H1 (cell line): Measurements from ENCODE around the gene ENAH. TPM values are rescaled to one million over a fixed set of nuclear protein-coding genes. Genes with fewer than 3 reads are reported as not detected.

Source experiments
- CTCF ChIA-PET: fragments of 300-600 bp; sonication (Branson Sonifier 250); formaldehyde crosslinking; loops from one replicate; lab custom pipeline; 2021; ENCODE audit not compliant: partially characterized antibody; lab: Charles Lee
- POLR2A ChIA-PET: fragments of 300-600 bp; sonication (Branson Sonifier 250); formaldehyde crosslinking; loops from one replicate; lab custom pipeline; 2021; ENCODE audit warnings: inconsistent platforms; ENCODE audit not compliant: partially characterized antibody; lab: Charles Lee
- DNase-seq, 2 experiments: peaks; one replicate each; pipeline versions ENCODE4 v3.0.0 to v3.0.0-alpha.2; 2010 to 2022; ENCODE audit warnings: low spot score in 2 of 2, low read depth in 1 of 2, mixed read lengths in 1 of 2
- FAIRE-seq: peaks from 2 replicates; lab custom pipeline; 2011; peaks lifted over from hg19 to GRCh38; lab: Jason Lieb, UNC
- H2AFZ ChIP-seq: 2 replicates; pipeline ENCODE4 v1.8.1; 2012; ENCODE audit warnings: low read length, inconsistent platforms
- H2AK5ac ChIP-seq: 2 replicates; pipeline ENCODE4 v1.6.1; 2013; ENCODE audit warnings: low read depth, low read length
- H2BK120ac ChIP-seq: replicated peaks from 2 replicates; pipeline ENCODE3; 2013; ENCODE audit warnings: low read depth, low read length, inconsistent platforms
- H2BK12ac ChIP-seq: 2 replicates; pipeline ENCODE4 v1.6.1; 2013; ENCODE audit warnings: low read depth, low read length
- H2BK15ac ChIP-seq: 2 replicates; pipeline ENCODE4 v1.6.1; 2013; ENCODE audit warnings: low read length
- H2BK20ac ChIP-seq: 2 replicates; pipeline ENCODE4 v1.6.1; 2013; ENCODE audit warnings: low read length
- H2BK5ac ChIP-seq: 2 replicates; pipeline ENCODE4 v1.6.1; 2013; ENCODE audit warnings: low read depth, low read length
- H3K14ac ChIP-seq: 2 replicates; pipeline ENCODE4 v1.6.1; 2013; ENCODE audit warnings: inconsistent platforms; ENCODE audit not compliant: insufficient read length
- H3K18ac ChIP-seq: 2 replicates; pipeline ENCODE4 v1.6.1; 2013; ENCODE audit warnings: low read length; ENCODE audit errors: extremely low read depth
- H3K23ac ChIP-seq: 2 replicates; pipeline ENCODE4 v1.6.1; 2013; ENCODE audit warnings: inconsistent platforms; ENCODE audit not compliant: insufficient read length
- H3K23me2 ChIP-seq: 2 replicates; pipeline ENCODE4 v1.6.1; 2013; ENCODE audit warnings: low read depth, low read length
- H3K27ac ChIP-seq: 2 replicates; pipeline ENCODE4 v1.6.1; 2011; ENCODE audit warnings: low read depth, low read length, inconsistent platforms
- H3K27me3 ChIP-seq, 4 experiments: replicated peaks in 1 of 4; 1 replicate in 1 of 4; 2 replicates in 3 of 4; pipeline versions ENCODE4 v1.6.1 to v1.8.1; 2011 to 2013; ENCODE audit warnings: low read length in 3 of 4, mild to moderate bottlenecking in 3 of 4, inconsistent platforms in 2 of 4, mixed read lengths in 2 of 4, moderate library complexity in 1 of 4; ENCODE audit not compliant: control insufficient read depth in 3 of 4, insufficient read depth in 3 of 4; ENCODE audit errors: extremely low read depth in 1 of 4
- H3K36me3 ChIP-seq, 4 experiments: 2 replicates each; pipeline versions ENCODE4 v1.6.1 to v1.8.1; 2011 to 2013; ENCODE audit warnings: mild to moderate bottlenecking in 4 of 4, low read length in 3 of 4, moderate library complexity in 2 of 4, control low read depth in 1 of 4, inconsistent platforms in 1 of 4; ENCODE audit not compliant: insufficient read depth in 4 of 4, control insufficient read depth in 2 of 4
- H3K4ac ChIP-seq: replicated peaks from 2 replicates; pipeline ENCODE3; 2013; ENCODE audit warnings: low read length, low read depth, mixed read lengths, inconsistent platforms; ENCODE audit not compliant: insufficient read length
- H3K4me1 ChIP-seq, 4 experiments: replicated peaks in 1 of 4; 1 replicate in 1 of 4; 2 replicates in 3 of 4; pipeline versions ENCODE4 v1.6.1 to v1.8.1; 2011 to 2013; ENCODE audit warnings: low read length in 3 of 4, inconsistent platforms in 2 of 4, mixed read lengths in 1 of 4; ENCODE audit not compliant: insufficient read depth in 4 of 4, control insufficient read depth in 3 of 4
- H3K4me2 ChIP-seq, 2 experiments: 2 replicates each; pipeline versions ENCODE4 v1.6.1 to v1.8.1; 2011 to 2013; ENCODE audit warnings: low read depth in 2 of 2, low read length in 2 of 2, control low read depth in 1 of 2, inconsistent platforms in 1 of 2, mild to moderate bottlenecking in 1 of 2; ENCODE audit not compliant: insufficient read depth in 1 of 2
- H3K4me3 ChIP-seq, 4 experiments: fragments of 200-600, 300-600 bp in 1 of 4; sonication (generic), shearing (Covaris generic), sonication (Bioruptor Twin) in 1 of 4; 2 replicates each; pipeline versions ENCODE4 v1.5.1 to v1.8.1; 2011 to 2016; ENCODE audit warnings: low read length in 4 of 4, low read depth in 3 of 4, control low read depth in 2 of 4, inconsistent platforms in 2 of 4, mild to moderate bottlenecking in 2 of 4, mixed read lengths in 1 of 4, moderate library complexity in 1 of 4; ENCODE audit not compliant: insufficient read depth in 2 of 4; ENCODE audit errors: extremely low read depth in 1 of 4
- H3K56ac ChIP-seq: replicated peaks from 2 replicates; pipeline ENCODE3; 2013; ENCODE audit warnings: low read depth, mild to moderate bottlenecking, mixed read lengths, low read length, inconsistent platforms; ENCODE audit not compliant: insufficient read length
- H3K79me1 ChIP-seq: 2 replicates; pipeline ENCODE4 v1.6.1; 2013; ENCODE audit warnings: low read depth, low read length, control low read depth
- H3K79me2 ChIP-seq, 2 experiments: 2 replicates each; pipeline versions ENCODE4 v1.6.1 to v1.8.1; 2012 to 2013; ENCODE audit warnings: low read length in 2 of 2, mild to moderate bottlenecking in 2 of 2, inconsistent platforms in 1 of 2; ENCODE audit not compliant: insufficient read depth in 2 of 2, control insufficient read depth in 1 of 2
- H3K9ac ChIP-seq, 4 experiments: replicated peaks in 1 of 4; 1 replicate in 1 of 4; 2 replicates in 3 of 4; pipeline versions ENCODE4 v1.6.1 to v1.8.1; 2011 to 2013; ENCODE audit warnings: low read depth in 3 of 4, low read length in 3 of 4, control low read depth in 2 of 4, mild to moderate bottlenecking in 2 of 4, moderate library complexity in 2 of 4, inconsistent platforms in 1 of 4; ENCODE audit errors: extremely low read depth in 1 of 4
- H3K9me3 ChIP-seq, 2 experiments: 2 replicates each; pipeline versions ENCODE4 v1.6.1 to v1.8.1; 2012 to 2013; ENCODE audit warnings: mild to moderate bottlenecking in 2 of 2, moderate library complexity in 2 of 2, control low read depth in 1 of 2, inconsistent platforms in 1 of 2, low read depth in 1 of 2, low read length in 1 of 2, mixed read lengths in 1 of 2; ENCODE audit not compliant: insufficient read depth in 2 of 2
- H4K20me1 ChIP-seq, 2 experiments: replicated peaks in 1 of 2; 2 replicates each; pipeline versions ENCODE3 to v1.8.1; 2011 to 2013; ENCODE audit warnings: inconsistent platforms in 2 of 2, low read length in 2 of 2, mild to moderate bottlenecking in 1 of 2; ENCODE audit not compliant: insufficient read depth in 2 of 2, control insufficient read depth in 1 of 2
- H4K5ac ChIP-seq: 2 replicates; pipeline ENCODE4 v1.6.1; 2013; ENCODE audit warnings: low read length, low read depth, mixed read lengths, inconsistent platforms; ENCODE audit not compliant: insufficient read length
- H4K8ac ChIP-seq: 2 replicates; pipeline ENCODE4 v1.8.0; 2013; ENCODE audit warnings: mild to moderate bottlenecking, moderate library complexity, low read length, inconsistent platforms; ENCODE audit not compliant: insufficient read depth; ENCODE audit errors: extremely low read depth
- H4K91ac ChIP-seq: replicated peaks from 2 replicates; pipeline ENCODE3; 2013; ENCODE audit warnings: low read length, mixed read lengths, inconsistent platforms; ENCODE audit not compliant: insufficient read length
- ASH2L ChIP-seq: fragments of 200-600, 300-600 bp; sonication (generic); IDR thresholded peaks from one replicate; pipeline ENCODE4 v1.7.1; 2017; ENCODE audit warnings: low read length
- RXRA ChIP-seq: IDR thresholded peaks from 2 replicates; pipeline ENCODE4 v1.6.1; 2011; ENCODE audit warnings: low read depth, mild to moderate bottlenecking, low read length, moderate library complexity; ENCODE audit not compliant: insufficient read depth
- SUZ12 ChIP-seq: fragments of 200-600 bp; sonication (generic); IDR thresholded peaks from 2 replicates; pipeline ENCODE4 v1.6.1; 2012; ENCODE audit warnings: mild to moderate bottlenecking, inconsistent platforms, low read length, moderate library complexity, mixed read lengths
- TAF1 ChIP-seq: IDR thresholded peaks from 2 replicates; pipeline ENCODE4 v1.6.1; 2011; ENCODE audit warnings: mild to moderate bottlenecking, low read depth, low read length
- TAF7 ChIP-seq: optimal IDR thresholded peaks from 2 replicates; pipeline ENCODE3; 2011; ENCODE audit warnings: low read depth, mild to moderate bottlenecking, inconsistent platforms, low read length, moderate library complexity, borderline replicate concordance
- TEAD4 ChIP-seq: IDR thresholded peaks from 2 replicates; pipeline ENCODE4 v1.6.1; 2012; ENCODE audit warnings: low read depth, low read length, inconsistent platforms, mixed read lengths
- WGBS, 2 experiments: shearing (Covaris generic) in 1 of 2; methylation state at CpG; one replicate each; pipeline versions ENCODE4 v1.1.6 to v1.1.7; 2013 to 2015; ENCODE audit warnings: low lambda C conversion rate in 2 of 2, mixed read lengths in 2 of 2, inconsistent platforms in 1 of 2, low coverage in 1 of 2, missing lambda C conversion rate in 1 of 2; ENCODE audit not compliant: insufficient replicate concordance in 2 of 2, insufficient coverage in 1 of 2, insufficient read length in 1 of 2; ENCODE audit errors: extremely low coverage in 1 of 2, missing lambda C conversion rate in 1 of 2; 5-methylcytosine and 5-hydroxymethylcytosine counted together
- polyA plus RNA-seq, 7 experiments: library from polyadenylated mRNA; depleted of rRNA in 3 of 7; stranded (reverse) in 5 of 7; unstranded in 2 of 7; fragments of >200 nt in 5 of 7; fragments of 200-250 nt in 2 of 7; gene quantifications; 1 replicate in 5 of 7; 2 replicates in 1 of 7; 4 replicates in 1 of 7; pipeline versions ENCODE4 v1.2.1 to v1.2.3, GENCODE V29; 2011 to 2013; ENCODE audit warnings: missing spikeins in 2 of 7, mixed read lengths in 2 of 7
- total RNA-seq: library from RNA; stranded (reverse); fragmentation: NEBNext Ultra II Directional; extraction: Animal tissue kit (Norgen Biotek cat#: 25700); gene quantifications from 2 replicates; pipeline ENCODE4 v1.2.1, GENCODE V29; 2021

The ENAH gene
- total and polyA plus RNA-seq, 2 of the 8 experiments (the other 6 are each of a cell fraction or from before 2014, with no cell fraction given) = 39.1 to 335 TPM

- DNase-seq (no peak), FAIRE-seq (no peak)
- Histone ChIP-seq H2BK12ac (no peak overlapping the region), H3K23me2 (no peaks in the 10 kb centered on the region), H2BK120ac (no peak overlapping the region), H3K4me2 (no peak overlapping the region; a peak in 1 of 4 replicates), H3K9ac (no peak overlapping the region), H3K23ac (no peak overlapping the region), H3K79me1 (no peaks in the 10 kb centered on the region), H4K5ac (no peak overlapping the region), H4K91ac (no peak overlapping the region), H3K27me3 (no peaks in the 10 kb centered on the region; a peak in 2 of 7 replicates), H3K79me2 (no peaks in the 10 kb centered on the region), H3K27ac (no peak overlapping the region), H3K9me3 (no peaks in the 10 kb centered on the region), H3K4me3 (no peak overlapping the region), H3K14ac (no peak overlapping the region), H3K36me3 (no peaks in the 10 kb centered on the region), H2BK15ac (no peak overlapping the region), H4K20me1 (no peaks in the 10 kb centered on the region), H2BK20ac (no peak overlapping the region), H3K18ac (no peak overlapping the region), H3K56ac (no peak overlapping the region), H3K4me1 (peaks cover 0 to 13% (median 6%) of the 10 kb centered on the region in 4 experiments; a peak in 4 of 7 replicates), H3K4ac (no peak overlapping the region), H4K8ac (no peak overlapping the region), H2AFZ (no peak overlapping the region; the same call in 1 of the 2 replicates), H2AK5ac (no peak overlapping the region), H2BK5ac (no peak overlapping the region)
- CTCF ChIA-PET = interaction anchor here (0.5 to 2.1 kb wide), 6 partner anchors 16 to 377 kb away, joined by 3 to 9 read pairs (median 3); no protein-coding TSS in a partner anchor
- WGBS, 2 experiments = 66% methylated on average over 9 of the region's 9 CpGs; no CpG with 5 or more reads in 1 of the 2 experiments
- POLR2A ChIA-PET = interaction anchor here (1.2 to 1.6 kb wide), 2 partner anchors 10 to 23 kb away, joined by 4 read pairs; no protein-coding TSS in a partner anchor
- TF ChIP-seq TAF1 = no peak
- no peak for TF ChIP-seq RXRA
- TF ChIP-seq TAF7 = no peak
- no peak for TF ChIP-seq ASH2L
- no peak for TF ChIP-seq TEAD4
- TF ChIP-seq SUZ12 = no peak
Measured at GRCh38 chr1:225446981-225447615, 205.8 kb downstream of the ENAH start.
